Measurements from ENCODE around the gene DCHS2. TPM values are rescaled to one million over a fixed set of nuclear protein-coding genes. Genes with fewer than 3 reads are reported as not detected.
A peak's percentile ranks its signal among the peaks of the same experiment; 100 is the strongest.

The DCHS2 gene
- total RNA-seq, 1 donor from 2014 or later: 4.1 TPM

- peaks cover 27% of the 10 kb centered on the region for H3K27me3 Mint-ChIP-seq (ENCODE audit: low read depth)
- H3K36me3 Mint-ChIP-seq: no peaks in the 10 kb centered on the region
- H3K27ac Mint-ChIP-seq: no peak overlapping the region
- H3K9me3 Mint-ChIP-seq: peaks cover 12% of the 10 kb centered on the region
- no peak overlapping the region for H3K4me3 Mint-ChIP-seq
- H3K4me1 Mint-ChIP-seq: no peaks in the 10 kb centered on the region
- TF ChIP-seq CTCF (IDR thresholded peaks at IDR 0.05; ENCODE audit: unreplicated experiment): no peak
- DNase-seq (ENCODE audit: low spot score in 2 of 2, unreplicated experiment in 2 of 2): no peak
These were observed 147.9 kb downstream of the DCHS2 start for GRCh38 chr4:154343651-154344050.

GRCh38 chr4:154341448-154341847, 150.2 kb downstream of the DCHS2 start:
- H3K27me3 Mint-ChIP-seq (ENCODE audit: low read depth): peaks cover 27% of the 10 kb centered on the region
- no peak for DNase-seq (ENCODE audit: low spot score in 2 of 2, unreplicated experiment in 2 of 2)
- H3K36me3 Mint-ChIP-seq: no peaks in the 10 kb centered on the region
- no peaks in the 10 kb centered on the region for H3K4me1 Mint-ChIP-seq
- no peak overlapping the region for H3K4me3 Mint-ChIP-seq
- peaks cover 12% of the 10 kb centered on the region for H3K9me3 Mint-ChIP-seq
- no peak overlapping the region for H3K27ac Mint-ChIP-seq
- TF ChIP-seq CTCF (IDR thresholded peaks at IDR 0.05; ENCODE audit: unreplicated experiment): no peak

- H3K36me3 Mint-ChIP-seq: no peaks in the 10 kb centered on the region
- peaks cover 37% of the 10 kb centered on the region for H3K27me3 Mint-ChIP-seq (ENCODE audit: low read depth)
- no peak for TF ChIP-seq CTCF (IDR thresholded peaks at IDR 0.05; ENCODE audit: unreplicated experiment)
- H3K27ac Mint-ChIP-seq: no peak overlapping the region
- DNase-seq (ENCODE audit: low spot score in 2 of 2, unreplicated experiment in 2 of 2): no peak
- no peaks in the 10 kb centered on the region for H3K9me3 Mint-ChIP-seq
- no peak overlapping the region for H3K4me3 Mint-ChIP-seq
- H3K4me1 Mint-ChIP-seq: no peaks in the 10 kb centered on the region
These were observed 156.0 kb downstream of the DCHS2 start for GRCh38 chr4:154335588-154335987.

GRCh38 chr4:154332681-154333421, 158.7 kb downstream of the DCHS2 start:
- no peak for TF ChIP-seq CTCF (IDR thresholded peaks at IDR 0.05; ENCODE audit: unreplicated experiment)

GRCh38 chr4:154329939-154330338, 161.7 kb downstream of the DCHS2 start:
- H3K27ac Mint-ChIP-seq: peak overlapping the region; percentile 26
- peaks cover 4% of the 10 kb centered on the region for H3K9me3 Mint-ChIP-seq
- no peak for TF ChIP-seq CTCF (IDR thresholded peaks at IDR 0.05; ENCODE audit: unreplicated experiment)
- H3K36me3 Mint-ChIP-seq: no peaks in the 10 kb centered on the region
- H3K4me3 Mint-ChIP-seq: no peak overlapping the region
- no peak for DNase-seq (ENCODE audit: low spot score in 2 of 2, unreplicated experiment in 2 of 2)
- H3K4me1 Mint-ChIP-seq: peaks cover 5% of the 10 kb centered on the region
- H3K27me3 Mint-ChIP-seq (ENCODE audit: low read depth): peaks cover 31% of the 10 kb centered on the region

More at GRCh38 chr4:154332681-154333421, 158.7 kb downstream of the DCHS2 start:
- no peak for DNase-seq (ENCODE audit: low spot score in 2 of 2, unreplicated experiment in 2 of 2)
- no peaks in the 10 kb centered on the region for H3K9me3 Mint-ChIP-seq
- no peak overlapping the region for H3K27ac Mint-ChIP-seq
- H3K4me3 Mint-ChIP-seq: no peak overlapping the region
- no peaks in the 10 kb centered on the region for H3K36me3 Mint-ChIP-seq
- H3K27me3 Mint-ChIP-seq (ENCODE audit: low read depth): peaks cover 42% of the 10 kb centered on the region
- H3K4me1 Mint-ChIP-seq: peaks cover 5% of the 10 kb centered on the region

Data from mesothelial cell of epicardium (in vitro differentiated cells).